Caco-2 (cell line): ENCODE results near the gene NYAP2. TPM values are rescaled to one million over a fixed set of nuclear protein-coding genes. Genes with fewer than 3 reads are reported as not detected.

Source experiments
- BruUV-seq: library from RNA; stranded (reverse); fragments of 400-500 nt; replicated peaks from 2 replicates; lab custom pipeline; 2021; lab: Mats Ljungman, UMichigan
- CTCF ChIA-PET: fragments of 300-600 bp; sonication (Branson Sonifier 250); formaldehyde crosslinking; loops from one replicate; lab custom pipeline; 2022; ENCODE audit warnings: antibody characterized with exemption; lab: Charles Lee
- POLR2A ChIA-PET: fragments of 300-600 bp; sonication (Branson Sonifier 250); formaldehyde crosslinking; loops from one replicate; lab custom pipeline; 2022; ENCODE audit warnings: antibody characterized with exemption; lab: Charles Lee
- DNase-seq, 2 experiments: peaks; one replicate each; pipeline versions ENCODE4 v3.0.0 to v3.0.0-alpha.2; 2020 to 2022
- H3K27me3 ChIP-seq: replicated peaks from 2 replicates; pipeline ENCODE4 v1.6.0; 2011; ENCODE audit warnings: low read length; ENCODE audit not compliant: control insufficient read depth, insufficient read depth
- H3K36me3 ChIP-seq: 2 replicates; pipeline ENCODE4 v1.5.1; 2011; ENCODE audit warnings: low read length; ENCODE audit not compliant: control insufficient read depth, insufficient read depth
- H3K4me1 ChIP-seq: fragments of 250-450 bp; sonication (Bioruptor Pico); 2 replicates; pipeline ENCODE4 v1.5.1; 2020; ENCODE audit warnings: mild to moderate bottlenecking
- H3K4me3 ChIP-seq: 2 replicates; pipeline ENCODE4 v1.5.1; 2011; ENCODE audit warnings: low read depth, mild to moderate bottlenecking, control low read depth, low read length
- H3K9me3 ChIP-seq: fragments of 250-450 bp; sonication (Bioruptor Pico); 2 replicates; pipeline ENCODE4 v1.5.1; 2020; ENCODE audit warnings: mild to moderate bottlenecking, moderate library complexity
- H3K27ac Mint-ChIP-seq: one replicate; pipeline ENCODE4 v1.8.0; 2022; ENCODE audit warnings: mixed read lengths; ENCODE audit not compliant: unreplicated experiment
- H3K27me3 Mint-ChIP-seq: one replicate; pipeline ENCODE4 v1.8.0; 2022; ENCODE audit warnings: mixed read lengths; ENCODE audit not compliant: insufficient read depth, unreplicated experiment
- H3K36me3 Mint-ChIP-seq: one replicate; pipeline ENCODE4 v1.8.0; 2022; ENCODE audit warnings: mild to moderate bottlenecking, mixed read lengths; ENCODE audit not compliant: insufficient read depth, unreplicated experiment
- H3K4me1 Mint-ChIP-seq: one replicate; pipeline ENCODE4 v1.8.0; 2022; ENCODE audit warnings: low read depth, mixed read lengths; ENCODE audit not compliant: unreplicated experiment
- H3K4me3 Mint-ChIP-seq: one replicate; pipeline ENCODE4 v1.8.0; 2022; ENCODE audit warnings: mild to moderate bottlenecking, moderate library complexity, mixed read lengths; ENCODE audit not compliant: unreplicated experiment
- H3K9me3 Mint-ChIP-seq: one replicate; pipeline ENCODE4 v1.8.0; 2022; ENCODE audit warnings: mixed read lengths; ENCODE audit not compliant: unreplicated experiment
- CTCF ChIP-seq, 2 experiments: fragments of 200-600 bp in 1 of 2; IDR thresholded peaks; 1 replicate in 1 of 2; 2 replicates in 1 of 2; pipeline versions ENCODE4 v1.5.1 to v1.8.0; 2011 to 2022; ENCODE audit warnings: antibody characterized with exemption in 1 of 2, control low read depth in 1 of 2, inconsistent platforms in 1 of 2, low read depth in 1 of 2, low read length in 1 of 2, mild to moderate bottlenecking in 1 of 2, moderate library complexity in 1 of 2; ENCODE audit not compliant: insufficient read depth in 1 of 2, severe bottlenecking in 1 of 2, unreplicated experiment in 1 of 2
- intact Hi-C: fragments of 100-400 bp; cut with micrococcal nuclease; formaldehyde crosslinking; loops from one replicate; pipeline ENCODE4 v1.10.0; 2022; ENCODE audit not compliant: unreplicated experiment
- total RNA-seq: library from RNA; stranded (reverse); gene quantifications from 2 replicates; pipeline ENCODE4 v1.2.3, GENCODE V29; 2022

The NYAP2 gene
- total RNA-seq, 1 experiment from 2014 or later, result 0.11 TPM

- Mint-ChIP-seq H3K4me1 (no peaks in the 10 kb centered on the region), H3K36me3 (no peaks in the 10 kb centered on the region), H3K9me3 (no peaks in the 10 kb centered on the region), H3K27me3 (peaks cover 3% of the 10 kb centered on the region), H3K4me3 (no peak overlapping the region), H3K27ac (no peak overlapping the region)
- no peak for TF ChIP-seq CTCF (IDR thresholded peaks at IDR 0.05; ENCODE audit: insufficient read depth in 1 of 2, low read depth in 1 of 2, low read length in 1 of 2, severe bottlenecking in 1 of 2, unreplicated experiment in 1 of 2)
- ChIA-PET POLR2A (no interaction called here), CTCF (no interaction called here)
- H3K4me1 ChIP-seq, result no peaks in the 10 kb centered on the region
- intact Hi-C loops, result no loop called here
- DNase-seq, result no peak
- H3K27me3 ChIP-seq, result no peaks in the 10 kb centered on the region
- H3K36me3 ChIP-seq, result no peaks in the 10 kb centered on the region
- no peak overlapping the region for H3K4me3 ChIP-seq
- no TSS peak for BruUV-seq
- H3K9me3 ChIP-seq, result no peaks in the 10 kb centered on the region
Observed at GRCh38 chr2:225402210-225402776, 2.8 kb downstream of the NYAP2 start.

DNA sequence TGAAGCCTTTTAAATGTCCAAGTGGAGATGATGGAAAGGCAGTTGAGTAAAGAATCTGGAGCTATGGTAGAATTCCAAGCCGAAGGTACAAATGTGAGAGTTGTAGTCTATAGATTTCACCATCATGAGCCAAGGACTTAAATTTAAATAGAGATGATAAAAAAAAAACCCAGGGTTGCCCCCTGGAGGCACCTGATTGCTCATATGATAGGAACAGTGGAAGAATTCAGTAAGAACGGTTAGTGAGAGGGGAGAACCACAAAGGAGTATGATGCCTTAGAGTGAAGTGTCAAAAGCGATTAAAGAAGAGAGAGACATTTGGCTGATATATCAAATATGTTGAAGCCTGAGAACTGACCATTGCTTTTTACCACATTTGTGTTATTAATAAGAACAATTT lies 11.9 kb downstream of the NYAP2 start:
- no peaks in the 10 kb centered on the region for H3K9me3 Mint-ChIP-seq
- H3K4me1 Mint-ChIP-seq, result no peaks in the 10 kb centered on the region
- H3K27ac Mint-ChIP-seq, result no peak overlapping the region
- no peaks in the 10 kb centered on the region for H3K4me1 ChIP-seq
- H3K27me3 ChIP-seq, result no peaks in the 10 kb centered on the region
- no TSS peak for BruUV-seq
- no peaks in the 10 kb centered on the region for H3K9me3 ChIP-seq
- DNase-seq, result no peak
- ChIA-PET CTCF (interaction anchor here (0.6 kb wide), 1 partner anchor 128 kb away, joined by 3 read pairs; no protein-coding TSS in a partner anchor), POLR2A (no interaction called here)
- TF ChIP-seq CTCF (IDR thresholded peaks at IDR 0.05; ENCODE audit: insufficient read depth in 1 of 2, low read depth in 1 of 2, low read length in 1 of 2, severe bottlenecking in 1 of 2, unreplicated experiment in 1 of 2), result no peak
- H3K36me3 ChIP-seq, result no peaks in the 10 kb centered on the region
- intact Hi-C loops, result no loop called here
- no peaks in the 10 kb centered on the region for H3K36me3 Mint-ChIP-seq
- no peaks in the 10 kb centered on the region for H3K27me3 Mint-ChIP-seq
- H3K4me3 Mint-ChIP-seq, result no peak overlapping the region
- H3K4me3 ChIP-seq, result no peak overlapping the region

GRCh38 chr2:225413786-225414185 lies 14.3 kb downstream of the NYAP2 start:
- H3K4me3 ChIP-seq, result no peak overlapping the region
- no peaks in the 10 kb centered on the region for H3K9me3 ChIP-seq
- Mint-ChIP-seq H3K27me3 (peaks cover 8% of the 10 kb centered on the region), H3K36me3 (no peaks in the 10 kb centered on the region), H3K27ac (no peak overlapping the region), H3K9me3 (no peaks in the 10 kb centered on the region), H3K4me1 (no peaks in the 10 kb centered on the region), H3K4me3 (no peak overlapping the region)
- H3K36me3 ChIP-seq, result no peaks in the 10 kb centered on the region
- no peak for DNase-seq
- no peak for TF ChIP-seq CTCF (IDR thresholded peaks at IDR 0.05; ENCODE audit: insufficient read depth in 1 of 2, low read depth in 1 of 2, low read length in 1 of 2, severe bottlenecking in 1 of 2, unreplicated experiment in 1 of 2)
- no peaks in the 10 kb centered on the region for H3K4me1 ChIP-seq
- no peaks in the 10 kb centered on the region for H3K27me3 ChIP-seq
- intact Hi-C loops, result no loop called here
- ChIA-PET POLR2A (no interaction called here), CTCF (no interaction called here)
- BruUV-seq, result no TSS peak
